VCaP (cell line): ENCODE measurements around the gene PTBP2.
A peak's percentile ranks its signal among the peaks of the same experiment; 100 is the strongest.
"Not testable (repeated sequence)": the region's sequence is repeated elsewhere in the genome, so short reads cannot be mapped to it uniquely, and the experiment has no call there.

Experiments
- H3K27ac ChIP-seq: fragments of 450-650 bp; 2 replicates; pipeline ENCODE4 v1.5.1; 2017
- TF ChIP-seq, protein P1 (sequence below): fragments of 450-650 bp; conservative IDR thresholded peaks from 2 replicates; pipeline ENCODE4 v1.5.1; 2017; ENCODE audit warnings: mild to moderate bottlenecking, moderate library complexity

PTBP2 gene

DNA sequence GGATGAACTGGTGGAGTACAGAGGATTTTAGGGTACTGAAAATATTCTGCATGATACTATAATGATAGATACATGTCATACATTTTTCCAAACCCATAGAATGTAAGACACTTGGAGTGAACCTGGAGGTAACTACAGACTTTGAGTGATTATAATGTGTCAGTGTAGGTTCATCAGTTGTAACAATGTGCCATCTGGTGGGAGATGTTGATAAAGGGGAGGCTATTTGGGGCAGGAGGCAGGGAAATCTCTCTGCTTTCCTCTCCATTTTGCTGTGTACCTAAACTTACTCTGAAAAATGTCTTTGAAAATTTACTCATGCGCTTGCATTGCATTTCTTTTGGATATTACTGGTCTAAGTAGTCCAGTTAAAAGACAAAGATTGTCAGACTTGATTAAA lies 35.2 kb downstream of the PTBP2 start:
- no peak overlapping the region for H3K27ac ChIP-seq
- TF ChIP-seq, protein P1, sequence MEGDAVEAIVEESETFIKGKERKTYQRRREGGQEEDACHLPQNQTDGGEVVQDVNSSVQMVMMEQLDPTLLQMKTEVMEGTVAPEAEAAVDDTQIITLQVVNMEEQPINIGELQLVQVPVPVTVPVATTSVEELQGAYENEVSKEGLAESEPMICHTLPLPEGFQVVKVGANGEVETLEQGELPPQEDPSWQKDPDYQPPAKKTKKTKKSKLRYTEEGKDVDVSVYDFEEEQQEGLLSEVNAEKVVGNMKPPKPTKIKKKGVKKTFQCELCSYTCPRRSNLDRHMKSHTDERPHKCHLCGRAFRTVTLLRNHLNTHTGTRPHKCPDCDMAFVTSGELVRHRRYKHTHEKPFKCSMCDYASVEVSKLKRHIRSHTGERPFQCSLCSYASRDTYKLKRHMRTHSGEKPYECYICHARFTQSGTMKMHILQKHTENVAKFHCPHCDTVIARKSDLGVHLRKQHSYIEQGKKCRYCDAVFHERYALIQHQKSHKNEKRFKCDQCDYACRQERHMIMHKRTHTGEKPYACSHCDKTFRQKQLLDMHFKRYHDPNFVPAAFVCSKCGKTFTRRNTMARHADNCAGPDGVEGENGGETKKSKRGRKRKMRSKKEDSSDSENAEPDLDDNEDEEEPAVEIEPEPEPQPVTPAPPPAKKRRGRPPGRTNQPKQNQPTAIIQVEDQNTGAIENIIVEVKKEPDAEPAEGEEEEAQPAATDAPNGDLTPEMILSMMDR: no peak

DNA sequence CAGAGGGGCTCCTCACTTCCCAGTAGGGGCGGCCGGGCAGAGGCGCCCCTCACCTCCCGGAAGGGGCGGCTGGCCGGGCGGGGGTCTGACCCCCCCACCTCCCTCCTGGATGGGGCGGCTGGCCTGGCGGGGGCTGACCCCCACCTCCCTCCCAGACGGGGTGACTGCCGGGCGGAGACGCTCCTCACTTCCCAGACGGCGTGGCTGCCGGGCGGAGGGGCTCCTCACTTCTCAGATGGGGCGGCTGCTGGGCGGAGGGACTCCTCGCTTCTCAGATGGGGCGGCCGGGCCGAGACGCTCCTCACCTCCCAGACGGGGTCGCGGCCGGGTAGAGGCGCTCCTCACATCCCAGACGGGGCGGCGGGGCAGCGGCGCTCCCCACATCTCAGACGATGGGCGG lies 41.0 kb downstream of the PTBP2 start:
- not testable (repeated sequence) for H3K27ac ChIP-seq

DNA sequence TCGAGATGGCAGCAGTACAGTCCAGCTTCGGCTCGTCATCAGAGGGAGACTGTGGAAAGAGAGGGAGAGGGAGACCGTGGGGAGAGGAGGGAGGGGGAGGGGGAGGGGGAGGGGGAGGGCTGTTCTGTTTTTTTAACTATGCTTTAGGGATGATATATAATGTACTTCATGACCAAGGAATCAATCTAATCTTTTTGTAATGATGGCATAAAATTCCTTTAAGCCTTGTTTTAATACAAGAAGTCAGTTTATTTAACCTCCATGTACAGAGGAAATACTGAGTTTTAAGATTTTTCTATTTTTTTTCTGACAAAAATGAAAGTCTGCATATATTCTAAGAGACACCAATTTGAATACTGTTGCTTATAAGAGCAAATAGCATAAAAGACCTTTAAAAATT lies 41.9 kb downstream of the PTBP2 start:
- TF ChIP-seq, protein P1: no peak

DNA sequence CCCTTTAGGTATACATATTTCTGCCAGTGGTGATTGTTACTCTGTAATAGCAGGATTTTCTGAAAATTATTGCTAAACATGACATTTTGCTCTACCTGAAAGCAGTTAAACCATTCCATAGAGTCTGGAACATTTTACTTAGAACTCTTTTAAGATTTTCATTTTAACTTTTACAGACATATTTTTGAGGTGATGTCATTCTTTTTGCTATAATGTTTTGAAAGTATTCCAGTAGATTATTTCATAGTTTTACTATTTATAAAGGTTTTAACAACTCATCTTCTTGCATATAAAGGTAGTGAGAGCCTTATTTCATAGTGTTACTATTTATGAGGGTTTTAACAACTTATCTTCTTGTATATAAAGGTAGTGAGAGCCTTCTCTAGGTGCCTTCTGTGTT lies 42.9 kb downstream of the PTBP2 start:
- H3K27ac ChIP-seq: no peak overlapping the region
- TF ChIP-seq, protein P1: no peak

More for the DNA sequence above, 41.9 kb downstream of the PTBP2 start:
- H3K27ac ChIP-seq: no peak overlapping the region

DNA sequence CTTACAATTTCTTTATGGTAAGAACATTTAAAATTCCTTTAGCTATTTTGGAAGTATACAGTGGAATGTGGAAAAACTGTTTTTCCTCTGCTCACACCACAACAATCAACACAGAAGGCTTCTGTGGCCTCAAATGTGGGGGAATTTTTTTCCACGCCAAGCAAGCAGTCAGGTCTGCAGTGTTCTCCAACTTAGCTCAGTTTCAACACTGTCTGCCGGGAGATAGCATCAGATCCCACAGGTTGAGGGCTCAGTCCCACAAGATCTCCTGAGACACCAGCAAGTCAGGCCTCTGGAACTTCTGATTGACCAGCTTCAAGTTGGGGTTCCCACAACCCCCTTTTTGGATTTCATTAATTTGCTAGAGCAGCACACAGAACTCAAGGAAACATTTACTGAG lies 50.3 kb downstream of the PTBP2 start:
- peak overlapping the region; percentile 47 for H3K27ac ChIP-seq
- TF ChIP-seq, protein P1: no peak

DNA sequence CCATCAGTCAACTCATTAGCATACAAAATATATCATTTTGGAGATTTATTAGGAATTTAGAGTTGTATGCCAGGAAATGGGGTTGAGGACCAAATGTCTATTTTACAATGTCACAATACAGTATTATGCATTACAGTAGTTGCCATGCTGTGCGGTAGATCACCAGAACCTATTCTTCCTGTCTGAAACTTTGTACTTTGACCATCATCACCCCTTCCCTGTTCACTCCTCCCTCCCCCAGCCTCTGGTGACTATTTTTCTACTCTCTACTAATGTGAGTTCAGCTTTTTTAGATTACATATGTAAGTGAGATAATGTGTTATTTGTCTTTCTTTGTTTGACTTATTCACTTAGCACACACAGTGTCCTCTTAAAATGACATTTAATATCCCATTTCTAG lies 50.8 kb downstream of the PTBP2 start:
- TF ChIP-seq, protein P1: no peak

DNA sequence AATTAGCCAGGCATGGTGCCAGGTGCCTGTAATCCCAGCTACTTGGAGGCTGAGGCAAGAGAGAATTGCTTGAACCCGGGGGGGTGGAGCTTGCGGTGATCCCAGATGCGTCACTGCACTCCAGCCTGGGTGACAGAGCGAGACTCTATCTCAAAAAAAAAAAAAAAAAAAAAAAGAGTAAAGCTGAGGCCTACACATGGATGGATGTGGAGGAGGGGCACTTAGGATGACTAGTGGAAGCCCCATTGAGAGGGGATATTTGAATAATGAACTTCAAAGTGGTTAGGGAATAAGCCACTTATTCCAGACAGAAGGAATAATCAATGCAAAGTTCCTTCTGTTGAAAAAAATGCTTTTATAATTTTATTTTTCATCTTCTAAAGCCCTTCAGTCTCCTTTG lies 51.4 kb downstream of the PTBP2 start:
- peak overlapping the region; percentile 47 for H3K27ac ChIP-seq
- TF ChIP-seq, protein P1: no peak

More for the DNA sequence above, 50.8 kb downstream of the PTBP2 start:
- H3K27ac ChIP-seq: peak overlapping the region; percentile 47

DNA sequence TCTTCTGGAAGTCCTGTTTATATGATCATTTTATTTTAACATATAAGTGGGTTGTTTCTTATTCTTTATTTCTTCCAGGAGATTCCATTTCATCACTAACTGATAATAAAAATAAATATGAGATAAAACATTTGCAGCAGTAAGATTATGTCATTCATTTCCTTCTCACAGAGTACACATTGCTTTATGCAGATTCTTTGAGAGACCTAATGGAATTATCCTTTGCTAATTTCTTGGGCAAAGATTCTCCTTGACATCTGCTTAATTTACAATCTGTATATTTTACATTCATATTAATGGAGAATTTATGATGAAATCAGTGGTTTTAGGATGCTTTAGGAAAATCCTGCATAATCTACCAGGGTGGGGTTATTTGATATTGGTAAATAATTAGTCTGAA lies 60.6 kb downstream of the PTBP2 start:
- H3K27ac ChIP-seq: no peak overlapping the region
- TF ChIP-seq, protein P1: no peak
